IPS DF 19.7 (cell line): ENCODE measurements around the gene TMEM125.

Experiments
- DNase-seq: peaks from one replicate; pipeline ENCODE4 v3.0.0-alpha.2; 2013; ENCODE audit warnings: low read depth, low spot score

The TMEM125 gene

DNA sequence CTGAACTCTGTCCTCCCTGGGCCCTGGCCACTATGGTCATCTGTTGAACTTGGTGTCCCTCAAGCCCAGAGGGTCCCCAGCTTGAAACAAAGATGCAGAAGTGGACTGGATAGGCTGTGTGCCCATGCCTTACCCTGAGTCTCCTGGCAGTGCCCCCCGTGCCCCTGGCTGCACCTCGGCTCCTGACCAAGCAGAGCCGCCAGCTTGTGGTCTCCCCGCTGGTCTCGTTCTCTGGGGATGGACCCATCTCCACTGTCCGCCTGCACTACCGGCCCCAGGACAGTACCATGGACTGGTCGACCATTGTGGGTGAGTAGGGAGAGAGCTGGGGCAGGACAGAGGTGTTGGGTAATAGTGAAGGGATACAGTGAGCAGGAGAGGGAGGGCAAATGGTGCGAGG, 41.7 kb downstream of the TMEM125 start:
- DNase-seq, result no peak

DNA sequence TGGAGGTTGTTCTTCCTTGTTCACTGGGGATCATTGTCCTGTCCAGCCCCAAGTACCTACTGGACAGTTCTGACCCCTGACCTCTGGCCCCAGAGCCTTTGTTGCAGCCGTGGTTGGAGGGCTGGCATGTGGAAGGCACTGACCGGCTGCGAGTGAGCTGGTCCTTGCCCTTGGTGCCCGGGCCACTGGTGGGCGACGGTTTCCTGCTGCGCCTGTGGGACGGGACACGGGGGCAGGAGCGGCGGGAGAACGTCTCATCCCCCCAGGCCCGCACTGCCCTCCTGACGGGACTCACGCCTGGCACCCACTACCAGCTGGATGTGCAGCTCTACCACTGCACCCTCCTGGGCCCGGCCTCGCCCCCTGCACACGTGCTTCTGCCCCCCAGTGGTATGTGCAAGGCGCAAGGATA, 42.4 kb downstream of the TMEM125 start:
- DNase-seq, result no peak

GRCh38 chr1:43312663-43313515, 43.1 kb downstream of the TMEM125 start:
- DNase-seq, result no peak

- DNase-seq, result no peak
Observed at GRCh38 chr1:43313771-43314170, 44.0 kb downstream of the TMEM125 start.

DNA sequence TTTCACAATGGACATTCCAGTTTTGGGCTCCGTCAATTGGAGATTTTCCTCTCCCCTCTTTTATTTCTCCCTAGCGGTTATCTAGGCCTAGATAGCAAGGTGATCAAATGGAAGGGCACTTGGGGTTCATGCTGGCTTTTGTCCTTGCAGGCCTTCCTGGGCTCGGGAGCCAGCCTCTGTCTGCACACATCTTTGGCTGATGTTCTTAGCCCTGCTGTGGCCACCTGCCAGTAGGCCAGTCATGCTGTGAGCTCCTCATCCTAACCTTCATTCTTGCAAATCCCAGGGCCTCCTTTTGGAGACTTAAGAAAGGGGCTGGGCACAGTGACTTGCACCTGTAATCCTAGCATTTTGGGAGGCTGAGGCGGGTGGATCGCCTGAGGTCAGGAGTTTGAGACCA, 44.5 kb downstream of the TMEM125 start:
- no peak for DNase-seq

- DNase-seq, result no peak
Observed at GRCh38 chr1:43315481-43315880, 45.7 kb downstream of the TMEM125 start.

DNA sequence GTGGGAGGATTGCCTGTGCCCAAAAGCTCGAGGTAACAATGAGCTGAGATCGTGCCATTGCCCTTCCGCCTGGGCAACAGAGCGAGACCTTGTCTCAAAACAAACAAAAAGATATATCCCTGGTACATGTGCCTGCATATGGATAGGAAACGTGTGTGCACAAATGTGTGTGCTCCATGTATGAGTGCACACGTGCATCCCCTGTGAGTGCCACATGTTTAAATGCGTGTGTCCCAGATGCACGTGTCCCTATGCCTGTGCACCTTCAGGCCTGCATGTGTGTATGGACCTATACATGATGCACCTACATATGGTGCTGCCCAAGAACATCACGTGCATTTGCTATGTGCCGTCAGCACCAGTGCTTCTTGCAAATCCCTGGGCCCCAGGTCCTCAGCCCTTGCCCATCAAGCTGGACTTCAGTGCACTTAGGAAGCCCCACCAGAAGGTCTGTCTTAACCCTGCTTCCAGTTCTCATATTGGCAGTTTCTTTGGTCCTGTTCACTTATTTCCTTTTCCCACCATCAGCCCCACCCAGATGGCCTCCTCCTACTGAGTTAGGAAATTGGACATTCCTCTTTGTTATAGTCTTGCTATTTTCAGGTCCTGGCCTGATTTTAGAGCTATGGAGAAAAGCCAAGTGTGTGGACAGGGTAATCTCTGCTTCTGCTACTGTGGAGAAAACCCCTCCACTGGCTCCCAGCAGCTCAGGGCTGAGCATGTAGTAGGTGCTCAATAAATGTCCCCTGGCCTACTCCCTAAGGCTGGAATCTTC, 46.4 kb downstream of the TMEM125 start:
- DNase-seq, result no peak

DNA sequence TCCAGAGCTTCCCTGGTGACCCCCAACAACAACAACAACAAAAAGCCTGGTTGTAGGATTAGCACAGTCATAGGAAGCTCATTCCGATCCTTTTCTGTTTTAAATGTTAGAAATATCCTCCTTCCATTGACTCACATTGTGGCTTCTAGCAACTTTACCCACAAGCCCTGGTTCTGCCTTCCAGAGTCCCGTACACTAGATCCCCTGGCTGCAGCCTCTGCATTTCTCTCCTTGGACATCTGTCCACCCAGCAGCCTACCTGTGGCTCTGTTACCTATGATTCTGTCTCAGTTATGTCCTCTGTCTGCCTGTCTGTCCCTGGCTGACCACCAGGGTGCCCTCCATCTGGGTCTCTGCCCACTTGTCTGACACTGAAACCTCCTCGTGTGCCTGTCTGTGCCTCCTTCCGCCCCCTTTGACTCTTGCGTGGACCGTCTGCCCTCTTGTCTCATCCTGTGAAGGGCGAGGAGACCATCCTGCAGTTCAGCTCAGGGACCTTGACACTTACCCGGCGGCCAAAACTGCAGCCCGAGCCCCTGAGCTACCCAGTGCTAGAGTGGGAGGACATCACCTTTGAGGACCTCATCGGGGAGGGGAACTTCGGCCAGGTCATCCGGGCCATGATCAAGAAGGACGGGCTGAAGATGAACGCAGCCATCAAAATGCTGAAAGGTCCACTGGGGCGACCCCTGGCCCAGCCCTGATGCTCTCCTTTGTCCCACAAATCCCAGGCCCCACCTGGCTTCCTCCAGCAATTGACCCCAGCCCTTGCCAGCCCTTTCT, 47.1 kb downstream of the TMEM125 start:
- DNase-seq, result no peak

GRCh38 chr1:43317817-43318471, 48.2 kb downstream of the TMEM125 start:
- DNase-seq, result no peak

DNA sequence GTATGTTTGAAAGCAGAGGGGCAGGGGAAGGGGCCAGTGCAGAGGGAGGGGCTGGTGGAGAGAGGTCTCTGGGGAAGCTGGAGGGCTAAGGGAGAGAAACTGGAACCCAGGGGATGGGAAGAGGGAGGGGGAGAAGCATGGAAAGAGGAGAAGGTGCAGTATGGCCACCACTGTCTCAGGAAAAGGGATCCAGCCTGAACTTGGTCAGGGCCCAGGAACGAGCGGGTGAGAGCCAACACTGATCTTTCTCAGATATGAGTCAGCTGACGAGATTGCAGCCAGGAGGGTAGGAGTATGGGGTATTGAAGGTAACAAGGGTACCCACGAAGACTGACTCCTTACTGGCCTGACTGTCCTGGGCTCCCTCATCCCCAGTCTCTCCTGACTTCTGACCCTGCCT, 49.0 kb downstream of the TMEM125 start:
- no peak for DNase-seq

DNA sequence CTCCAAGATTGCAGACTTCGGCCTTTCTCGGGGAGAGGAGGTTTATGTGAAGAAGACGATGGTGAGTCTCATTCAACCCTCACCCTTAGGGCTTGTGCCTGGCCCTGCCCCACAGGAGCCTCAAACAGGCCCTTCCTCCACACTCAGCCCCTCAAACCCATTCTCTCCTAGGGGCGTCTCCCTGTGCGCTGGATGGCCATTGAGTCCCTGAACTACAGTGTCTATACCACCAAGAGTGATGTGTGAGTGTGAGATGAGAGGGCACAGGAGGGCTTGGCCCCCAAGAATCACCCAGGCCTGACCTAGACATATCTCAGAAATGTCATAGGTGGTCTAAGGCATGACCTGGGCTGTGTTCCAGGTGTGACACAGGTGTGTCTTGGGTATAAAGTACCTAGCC, 49.5 kb downstream of the TMEM125 start:
- DNase-seq, result no peak

DNA sequence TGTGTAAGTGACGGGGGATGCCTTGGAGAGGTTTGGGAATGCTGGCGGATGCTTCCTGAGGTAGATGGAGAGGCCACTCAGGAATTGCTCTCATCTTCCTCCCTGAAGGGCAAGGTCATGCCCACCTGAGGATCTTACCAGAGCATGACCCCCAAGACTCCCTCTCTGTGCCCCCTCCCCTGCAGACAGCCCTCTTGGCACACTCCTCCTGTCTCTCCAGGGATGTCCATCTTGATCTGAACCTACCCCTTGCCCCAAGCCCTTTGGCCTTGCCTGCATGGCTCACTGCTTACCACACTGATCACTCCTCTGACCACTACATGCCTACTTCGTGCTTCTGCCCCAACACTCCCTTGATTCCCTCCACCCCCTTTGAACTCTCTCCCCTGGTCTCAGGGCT, 50.0 kb downstream of the TMEM125 start:
- no peak for DNase-seq

GRCh38 chr1:43321331-43321891, 51.6 kb downstream of the TMEM125 start:
- no peak for DNase-seq

GRCh38 chr1:43322506-43322905, 52.7 kb downstream of the TMEM125 start:
- no peak for DNase-seq
